WTC11 (cell line): ENCODE measurements around the gene DNAJC2. TPM values are rescaled to one million over a fixed set of nuclear protein-coding genes. Genes with fewer than 3 reads are reported as not detected.

Experiments
- ATAC-seq: fragments of 200-7000 bp; cut with Tn5 transposase; 2 replicates; pipeline ENCODE4 v1.10.0; 2021; ENCODE audit warnings: mild to moderate bottlenecking, moderate library complexity
- CTCF ChIA-PET: fragments of 300-600 bp; sonication (Branson Sonifier 250); formaldehyde crosslinking; loops from one replicate; lab custom pipeline; 2021; ENCODE audit warnings: antibody characterized with exemption; lab: Charles Lee
- POLR2A ChIA-PET: fragments of 350-600 bp; sonication (Branson Sonifier 250); formaldehyde crosslinking; loops from one replicate; lab custom pipeline; 2021; ENCODE audit warnings: antibody characterized with exemption; lab: Charles Lee
- DNase-seq: peaks from one replicate; pipeline ENCODE4 v3.0.0; 2021; ENCODE audit warnings: low spot score
- H3K27ac Mint-ChIP-seq: 2 replicates; pipeline ENCODE4 v1.8.0; 2021; ENCODE audit warnings: mixed read lengths
- H3K27me3 Mint-ChIP-seq: 2 replicates; pipeline ENCODE4 v1.8.0; 2021; ENCODE audit warnings: low read depth, mild to moderate bottlenecking, moderate library complexity, mixed read lengths
- H3K36me3 Mint-ChIP-seq: 2 replicates; pipeline ENCODE4 v1.8.0; 2021; ENCODE audit warnings: mixed read lengths
- H3K4me1 Mint-ChIP-seq: 2 replicates; pipeline ENCODE4 v1.8.0; 2022; ENCODE audit warnings: mixed read lengths
- H3K4me3 Mint-ChIP-seq: 2 replicates; pipeline ENCODE4 v1.8.0; 2021; ENCODE audit warnings: mild to moderate bottlenecking, moderate library complexity, mixed read lengths
- H3K9me3 Mint-ChIP-seq: 2 replicates; pipeline ENCODE4 v1.8.0; 2021; ENCODE audit warnings: mixed read lengths
- ARID4B ChIP-seq: sonication (generic); formaldehyde crosslinking; IDR thresholded peaks from 2 replicates; pipeline ENCODE4 v1.8.0; 2023; ENCODE audit warnings: missing genetic modification reagents, mild to moderate bottlenecking, borderline replicate concordance
- ATF2 ChIP-seq: sonication (generic); formaldehyde crosslinking; IDR thresholded peaks from 2 replicates; pipeline ENCODE4 v1.8.1; 2022; ENCODE audit warnings: low read depth, missing genetic modification reagents, borderline replicate concordance
- ATF6 ChIP-seq: sonication (generic); formaldehyde crosslinking; IDR thresholded peaks from 2 replicates; pipeline ENCODE4 v1.8.1; 2023; ENCODE audit warnings: mild to moderate bottlenecking, missing genetic modification reagents
- CBFB ChIP-seq: sonication (generic); formaldehyde crosslinking; IDR thresholded peaks from 2 replicates; pipeline ENCODE4 v1.8.1; 2022; ENCODE audit warnings: mild to moderate bottlenecking, low read depth, missing genetic modification reagents
- CDX4 ChIP-seq: fragments of 250-450 bp; sonication (Bioruptor Pico); IDR thresholded peaks from 2 replicates; pipeline ENCODE4 v1.9.0; 2021; ENCODE audit warnings: moderate library complexity, mild to moderate bottlenecking, inconsistent platforms, borderline replicate concordance
- CTCF ChIP-seq: fragments of 200-600 bp; IDR thresholded peaks from 2 replicates; pipeline ENCODE4 v1.8.0; 2022; ENCODE audit warnings: antibody characterized with exemption
- GTF2I ChIP-seq: fragments of 250-450 bp; sonication (Bioruptor Pico); conservative IDR thresholded peaks from 2 replicates; pipeline ENCODE4 v1.4.0; 2021; ENCODE audit warnings: mild to moderate bottlenecking
- JUN ChIP-seq: sonication (generic); formaldehyde crosslinking; IDR thresholded peaks from 2 replicates; pipeline ENCODE4 v1.8.0; 2023; ENCODE audit warnings: mild to moderate bottlenecking, missing genetic modification reagents
- NFATC4 ChIP-seq: fragments of 250-450 bp; sonication (Bioruptor Pico); IDR thresholded peaks from 2 replicates; pipeline ENCODE4 v1.9.0; 2021; ENCODE audit warnings: mild to moderate bottlenecking
- NFE2L1 ChIP-seq: sonication (generic); formaldehyde crosslinking; IDR thresholded peaks from 2 replicates; pipeline ENCODE4 v1.8.1; 2023; ENCODE audit warnings: missing genetic modification reagents
- PREB ChIP-seq: sonication (generic); formaldehyde crosslinking; IDR thresholded peaks from 2 replicates; pipeline ENCODE4 v1.8.1; 2022; ENCODE audit warnings: mild to moderate bottlenecking, missing genetic modification reagents, moderate library complexity, borderline replicate concordance
- STAT6 ChIP-seq: sonication (generic); formaldehyde crosslinking; conservative IDR thresholded peaks from 2 replicates; pipeline ENCODE4 v1.8.1; 2023; ENCODE audit warnings: mild to moderate bottlenecking, low read depth, missing genetic modification reagents, moderate library complexity
- ZMAT4 ChIP-seq: fragments of 250-450 bp; sonication (Bioruptor Pico); IDR thresholded peaks from 2 replicates; pipeline ENCODE4 v1.9.0; 2021; ENCODE audit warnings: mild to moderate bottlenecking
- ZNF121 ChIP-seq: sonication (generic); formaldehyde crosslinking; IDR thresholded peaks from 2 replicates; pipeline ENCODE4 v1.8.0; 2023; ENCODE audit warnings: missing genetic modification reagents
- ZNF416 ChIP-seq: fragments of 250-450 bp; sonication (Bioruptor Pico); IDR thresholded peaks from 2 replicates; pipeline ENCODE4 v1.9.0; 2021; ENCODE audit warnings: mild to moderate bottlenecking, inconsistent platforms
- ZNF671 ChIP-seq: fragments of 250-450 bp; sonication (Bioruptor Pico); IDR thresholded peaks from 2 replicates; pipeline ENCODE4 v1.8.0; 2021; ENCODE audit warnings: mild to moderate bottlenecking
- total RNA-seq: library from RNA; stranded (reverse); gene quantifications from 3 replicates; pipeline ENCODE4 v1.2.3, GENCODE V29; 2021

Gene DNAJC2
- total RNA-seq, 1 experiment from 2014 or later, result 39.7 TPM

GRCh38 chr7:103338864-103339263 is 5.7 kb downstream of the DNAJC2 start (continued):
- TF ChIP-seq PREB (CRISPR knock-in tag) (no peak), GTF2I (CRISPR knock-in tag) (no peak), NFE2L1 (no peak), ZNF121 (no peak), CTCF (no peak)

- H3K4me1 Mint-ChIP-seq, result no peaks in the 10 kb centered on the region
- H3K4me3 Mint-ChIP-seq, result no peak overlapping the region
- no peak for ATAC-seq
- ChIA-PET POLR2A (no interaction called here), CTCF (no interaction called here)
- no peaks in the 10 kb centered on the region for H3K9me3 Mint-ChIP-seq
- no peak for DNase-seq
- no peak overlapping the region for H3K27ac Mint-ChIP-seq
- no peaks in the 10 kb centered on the region for H3K27me3 Mint-ChIP-seq
- peaks cover 59% of the 10 kb centered on the region for H3K36me3 Mint-ChIP-seq
- TF ChIP-seq CBFB (CRISPR knock-in tag), result no peak
- no peak for TF ChIP-seq ZNF416
- TF ChIP-seq ZMAT4 (CRISPR knock-in tag), result no peak
- TF ChIP-seq ARID4B, result no peak
- no peak for TF ChIP-seq JUN
- TF ChIP-seq NFATC4, result no peak
- TF ChIP-seq STAT6, result no peak
- no peak for TF ChIP-seq ZNF671 (CRISPR knock-in tag)
- TF ChIP-seq, all 79 proteins: peak for 0
These were observed 7.8 kb downstream of the DNAJC2 start for GRCh38 chr7:103336761-103337160.

GRCh38 chr7:103325744-103326143 is 18.8 kb downstream of the DNAJC2 start:
- H3K36me3 Mint-ChIP-seq, result peaks cover 52% of the 10 kb centered on the region
- DNase-seq (no peak), ATAC-seq (no peak)
- CTCF ChIA-PET, result interaction anchor here (0.7 kb wide), 1 partner anchor 83 kb away, joined by 3 read pairs; no protein-coding TSS in a partner anchor
- H3K4me3 Mint-ChIP-seq, result no peak overlapping the region
- POLR2A ChIA-PET, result no interaction called here
- H3K9me3 Mint-ChIP-seq, result no peaks in the 10 kb centered on the region
- H3K27me3 Mint-ChIP-seq, result no peaks in the 10 kb centered on the region
- no peak for TF ChIP-seq CDX4 (CRISPR knock-in tag)
- TF ChIP-seq ATF6, result no peak
- no peak for TF ChIP-seq ATF2 (CRISPR knock-in tag)
- no peak for TF ChIP-seq ZNF671 (CRISPR knock-in tag)
- peaks cover 15% of the 10 kb centered on the region for H3K4me1 Mint-ChIP-seq
- no peak overlapping the region for H3K27ac Mint-ChIP-seq
